ENCODE measurements around the gene SGSH.

DNA sequence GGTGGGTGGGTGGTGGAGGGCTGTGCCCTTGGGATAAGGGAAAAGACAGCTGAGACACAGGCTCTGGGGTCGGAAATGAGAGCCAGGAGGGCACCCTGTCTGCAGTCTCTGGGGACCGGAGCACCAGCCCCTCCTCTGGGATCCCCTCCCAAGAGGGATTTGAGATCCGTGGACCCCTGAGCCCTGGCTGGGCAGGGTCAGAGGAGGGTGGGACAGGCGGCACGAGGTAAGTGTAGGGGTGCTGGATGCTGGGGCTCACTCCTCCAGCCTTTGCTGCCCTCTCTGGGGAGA, 425 bp downstream of the SGSH start:
- TF ChIP-seq, protein P1, sequence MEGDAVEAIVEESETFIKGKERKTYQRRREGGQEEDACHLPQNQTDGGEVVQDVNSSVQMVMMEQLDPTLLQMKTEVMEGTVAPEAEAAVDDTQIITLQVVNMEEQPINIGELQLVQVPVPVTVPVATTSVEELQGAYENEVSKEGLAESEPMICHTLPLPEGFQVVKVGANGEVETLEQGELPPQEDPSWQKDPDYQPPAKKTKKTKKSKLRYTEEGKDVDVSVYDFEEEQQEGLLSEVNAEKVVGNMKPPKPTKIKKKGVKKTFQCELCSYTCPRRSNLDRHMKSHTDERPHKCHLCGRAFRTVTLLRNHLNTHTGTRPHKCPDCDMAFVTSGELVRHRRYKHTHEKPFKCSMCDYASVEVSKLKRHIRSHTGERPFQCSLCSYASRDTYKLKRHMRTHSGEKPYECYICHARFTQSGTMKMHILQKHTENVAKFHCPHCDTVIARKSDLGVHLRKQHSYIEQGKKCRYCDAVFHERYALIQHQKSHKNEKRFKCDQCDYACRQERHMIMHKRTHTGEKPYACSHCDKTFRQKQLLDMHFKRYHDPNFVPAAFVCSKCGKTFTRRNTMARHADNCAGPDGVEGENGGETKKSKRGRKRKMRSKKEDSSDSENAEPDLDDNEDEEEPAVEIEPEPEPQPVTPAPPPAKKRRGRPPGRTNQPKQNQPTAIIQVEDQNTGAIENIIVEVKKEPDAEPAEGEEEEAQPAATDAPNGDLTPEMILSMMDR (IDR thresholded peaks at IDR 0.05) = no peak
- TF ChIP-seq POLR2A (IDR thresholded peaks at IDR 0.05) = no peak

Data from uterus (tissue), 2 donors.